ENCODE results near the gene CNIH2.

Gene CNIH2

DNA sequence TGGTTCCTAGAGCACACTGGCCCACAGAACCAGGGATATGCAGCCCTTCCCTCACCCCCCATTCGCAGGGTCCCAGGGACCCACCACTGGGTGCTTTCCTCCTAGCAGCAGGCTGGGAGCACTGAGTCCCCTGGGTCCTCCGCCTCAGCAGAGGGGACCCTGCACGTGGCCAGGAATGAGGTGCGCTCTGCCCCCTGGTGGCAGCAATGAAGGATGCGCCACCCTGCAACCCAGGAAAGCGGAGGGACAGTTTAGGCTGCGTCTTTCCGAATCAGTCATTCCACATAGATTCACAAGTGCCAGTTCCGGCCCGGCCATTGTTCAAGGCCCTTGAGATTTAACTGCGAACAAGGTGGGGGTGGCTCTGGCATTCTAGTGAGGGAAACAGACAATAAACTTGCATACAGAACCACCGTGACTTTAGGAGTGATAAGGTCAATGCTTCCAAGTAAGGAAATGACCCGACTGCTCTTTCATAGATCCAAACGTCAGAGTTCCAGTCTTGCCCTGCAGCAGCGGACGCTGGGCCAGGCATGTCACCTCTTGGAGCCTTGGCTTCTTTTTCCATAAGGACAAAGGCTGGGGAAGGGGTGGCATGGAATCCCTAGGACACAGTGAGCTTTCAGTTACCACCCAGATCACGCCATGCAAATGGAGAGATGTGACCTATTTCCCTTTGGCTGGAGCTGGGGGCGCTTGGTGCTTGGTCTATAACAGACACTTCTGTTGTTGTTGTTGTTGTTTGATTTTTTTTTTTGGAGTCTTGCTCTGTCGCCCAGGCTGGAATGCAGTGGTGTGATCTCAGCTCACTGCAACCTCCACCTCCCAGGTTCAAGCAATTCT is 50.5 kb downstream of the CNIH2 start:
- Mint-ChIP-seq H3K4me3 (peak overlapping the region; percentile 41), H3K9me3 (no peaks in the 10 kb centered on the region), H3K36me3 (ENCODE audit: low read depth) (no peaks in the 10 kb centered on the region), H3K4me1 (ENCODE audit: low read depth) (peaks cover 43% of the 10 kb centered on the region), H3K27me3 (no peaks in the 10 kb centered on the region), H3K27ac (peak overlapping the region; percentile 50)
- peak; percentile 91 for DNase-seq

DNA sequence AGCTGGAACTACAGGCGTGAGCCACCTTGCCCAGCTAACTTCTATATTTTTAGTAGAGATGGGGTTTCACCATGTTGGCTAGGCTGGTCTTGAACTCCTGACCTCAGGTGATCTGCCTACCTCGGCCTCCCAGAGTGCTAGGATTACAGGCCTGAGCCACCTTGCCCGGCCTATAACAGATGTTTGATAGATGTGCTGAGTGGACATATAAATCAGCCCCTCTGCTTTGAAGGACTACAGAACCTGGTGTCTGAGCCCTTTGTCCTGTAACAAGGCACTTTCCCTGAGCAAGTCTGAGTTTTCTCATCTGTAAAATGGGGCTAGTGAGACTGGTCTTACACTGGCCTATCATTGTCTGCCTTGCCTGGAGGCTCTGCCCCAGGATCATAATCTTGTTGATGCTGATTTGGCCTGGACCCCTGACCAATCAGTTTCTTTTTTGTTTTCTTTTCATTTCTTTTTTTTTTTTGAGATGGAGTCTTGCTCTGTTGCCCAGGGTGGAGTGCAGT is 51.2 kb downstream of the CNIH2 start:
- no peak overlapping the region for H3K27ac Mint-ChIP-seq
- no peaks in the 10 kb centered on the region for H3K27me3 Mint-ChIP-seq
- no peak for DNase-seq
- no peak overlapping the region for H3K4me3 Mint-ChIP-seq
- no peaks in the 10 kb centered on the region for H3K36me3 Mint-ChIP-seq (ENCODE audit: low read depth)
- peaks cover 40% of the 10 kb centered on the region for H3K4me1 Mint-ChIP-seq (ENCODE audit: low read depth)
- no peaks in the 10 kb centered on the region for H3K9me3 Mint-ChIP-seq

DNA sequence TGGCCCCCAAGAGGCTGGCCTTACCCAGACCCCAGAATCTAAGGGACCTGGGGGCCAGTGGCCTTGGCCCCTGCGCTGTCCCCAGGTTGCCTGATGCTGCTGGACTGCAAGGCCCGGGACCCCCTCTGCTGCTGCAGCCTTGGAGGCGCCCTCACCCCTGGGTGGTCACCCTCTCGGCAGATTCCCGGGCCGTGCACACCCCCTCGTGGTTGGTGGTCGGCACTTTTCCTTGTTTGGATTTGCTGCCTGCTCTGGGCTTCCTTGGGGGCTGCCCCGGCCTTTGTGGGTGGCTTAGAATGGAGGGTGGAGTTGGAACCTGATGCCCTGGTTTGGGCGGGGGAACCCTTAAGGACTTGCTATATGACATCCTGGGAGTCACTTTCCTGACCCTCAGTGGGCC is 53.0 kb downstream of the CNIH2 start:
- no peak for DNase-seq
- H3K27ac Mint-ChIP-seq = no peak overlapping the region
- peaks cover 32% of the 10 kb centered on the region for H3K4me1 Mint-ChIP-seq (ENCODE audit: low read depth)
- no peaks in the 10 kb centered on the region for H3K9me3 Mint-ChIP-seq
- no peak overlapping the region for H3K4me3 Mint-ChIP-seq
- H3K36me3 Mint-ChIP-seq (ENCODE audit: low read depth) = no peaks in the 10 kb centered on the region
- H3K27me3 Mint-ChIP-seq = no peaks in the 10 kb centered on the region

DNA sequence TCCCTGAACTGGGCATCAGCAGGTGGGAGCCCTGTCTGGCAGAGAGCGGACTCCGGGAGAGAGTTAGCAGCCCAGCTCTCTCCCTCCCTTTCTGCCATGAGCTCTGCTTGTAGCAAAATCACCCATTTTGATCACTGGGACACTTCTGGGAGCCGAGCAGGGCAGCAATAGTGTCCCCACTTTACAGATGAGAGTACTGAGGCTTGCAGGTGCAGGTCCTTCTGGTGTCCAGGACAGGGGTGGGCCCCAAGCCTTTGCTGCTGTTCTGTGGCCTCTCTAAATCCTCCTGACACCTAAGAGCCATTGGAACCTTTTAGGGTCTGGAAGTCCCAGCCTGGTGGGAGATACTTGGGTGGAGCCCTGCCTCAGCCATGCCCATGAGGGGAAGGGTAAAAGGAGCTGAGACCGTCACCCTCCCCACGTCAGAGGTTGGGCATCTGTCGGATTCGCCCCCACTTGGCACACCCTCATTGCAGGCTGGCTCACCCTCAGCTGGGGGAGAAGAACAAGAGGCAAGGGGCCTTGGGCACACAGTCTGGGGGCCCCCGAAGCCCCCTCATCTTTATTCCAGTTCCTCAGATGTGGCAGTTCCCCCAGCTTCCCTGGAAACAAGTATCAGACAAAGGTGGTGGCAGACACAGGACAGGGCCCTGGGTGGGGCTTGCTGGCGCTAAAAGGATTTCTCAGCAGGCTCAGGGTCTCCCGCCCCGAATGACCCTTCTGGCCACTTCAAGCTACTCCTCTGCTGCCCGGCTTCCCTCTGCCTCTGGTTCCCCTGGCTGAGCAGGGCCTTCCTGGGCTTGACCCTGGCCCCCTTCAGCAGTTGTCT is 53.8 kb downstream of the CNIH2 start:
- peaks cover 2% of the 10 kb centered on the region for H3K36me3 Mint-ChIP-seq (ENCODE audit: low read depth)
- no peak for DNase-seq
- H3K9me3 Mint-ChIP-seq = no peaks in the 10 kb centered on the region
- H3K27ac Mint-ChIP-seq = no peak overlapping the region
- H3K4me1 Mint-ChIP-seq (ENCODE audit: low read depth) = peaks cover 33% of the 10 kb centered on the region
- no peak overlapping the region for H3K4me3 Mint-ChIP-seq
- H3K27me3 Mint-ChIP-seq = no peaks in the 10 kb centered on the region

DNA sequence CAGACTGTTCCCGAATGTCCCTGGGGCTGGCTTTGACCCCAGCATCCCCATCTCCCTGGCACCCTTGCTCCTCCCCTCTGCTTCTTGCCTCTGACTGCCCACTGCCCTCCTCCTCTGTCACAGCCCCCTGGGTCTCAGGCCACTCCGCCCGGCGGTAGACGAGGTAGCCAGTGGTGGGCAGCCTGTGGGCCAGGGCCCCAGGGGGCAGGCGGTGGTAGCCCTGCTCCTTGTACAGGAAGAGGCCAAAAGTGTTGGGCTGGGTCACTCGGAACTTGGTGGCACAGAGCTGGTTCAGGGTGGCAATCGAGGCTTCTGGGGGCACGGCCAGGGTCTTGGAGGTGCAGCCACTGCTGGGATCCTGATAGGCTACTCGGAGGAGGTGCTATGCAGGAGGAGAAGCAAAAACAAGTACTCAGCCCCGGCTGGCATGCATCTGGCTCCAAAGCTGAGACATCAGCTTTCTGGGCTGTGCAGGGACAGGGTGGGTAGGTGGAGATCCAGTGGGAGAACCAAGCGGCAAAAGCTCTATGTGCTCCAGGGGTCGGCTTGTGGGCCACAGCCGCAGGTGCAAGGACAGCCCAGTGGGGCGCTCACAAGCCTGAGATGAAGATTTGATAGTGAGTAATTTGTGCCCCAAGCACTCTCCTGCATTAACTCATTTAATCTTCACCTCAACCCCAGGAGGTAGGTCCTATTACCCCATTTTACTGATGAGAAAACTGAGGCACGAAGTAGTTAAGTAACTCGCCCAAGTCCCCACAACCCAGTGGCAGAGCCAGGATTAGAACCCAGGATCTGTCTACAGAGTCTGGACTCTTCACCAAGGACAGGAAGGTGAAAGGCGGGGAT is 54.6 kb downstream of the CNIH2 start:
- Mint-ChIP-seq H3K27ac (no peak overlapping the region), H3K27me3 (no peaks in the 10 kb centered on the region), H3K9me3 (no peaks in the 10 kb centered on the region), H3K4me1 (ENCODE audit: low read depth) (peaks cover 34% of the 10 kb centered on the region), H3K36me3 (ENCODE audit: low read depth) (peaks cover 11% of the 10 kb centered on the region), H3K4me3 (no peak overlapping the region)
- no peak for DNase-seq

DNA sequence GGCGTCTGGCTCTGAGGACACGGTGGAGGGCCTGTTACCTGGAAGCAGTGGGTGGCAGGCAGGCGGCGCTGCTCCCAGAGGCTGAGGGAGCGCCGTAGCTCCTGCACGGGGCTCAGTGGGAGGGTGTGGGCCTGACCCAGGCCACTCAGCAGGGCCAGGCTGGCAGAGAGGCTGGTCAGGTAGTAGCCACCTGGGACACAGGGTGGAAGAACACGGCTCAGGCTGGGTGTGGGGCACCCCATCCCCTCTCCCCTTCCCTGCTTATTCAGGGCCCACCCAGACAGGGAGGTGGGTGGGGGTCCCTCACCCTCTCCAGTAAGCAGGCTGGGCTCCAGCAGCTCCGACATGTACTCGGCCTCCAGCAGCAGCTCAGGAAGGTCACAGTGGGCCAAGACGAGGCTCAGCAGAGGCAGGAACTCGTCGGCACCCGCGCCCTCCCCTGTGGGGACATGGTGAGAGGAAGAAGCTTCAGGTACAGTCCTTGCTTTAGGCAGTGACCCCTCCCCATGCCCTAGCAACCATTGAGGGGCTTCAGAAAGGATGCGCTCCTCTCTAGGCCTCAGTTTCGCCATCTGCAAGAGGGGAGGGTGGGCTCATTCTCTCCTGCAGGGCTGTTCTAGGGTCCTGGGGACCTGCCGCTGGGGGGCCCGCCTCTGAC is 55.4 kb downstream of the CNIH2 start:
- H3K36me3 Mint-ChIP-seq (ENCODE audit: low read depth) = peaks cover 15% of the 10 kb centered on the region
- peaks cover 31% of the 10 kb centered on the region for H3K4me1 Mint-ChIP-seq (ENCODE audit: low read depth)
- no peak for DNase-seq
- H3K27me3 Mint-ChIP-seq = no peaks in the 10 kb centered on the region
- no peak overlapping the region for H3K4me3 Mint-ChIP-seq
- H3K27ac Mint-ChIP-seq = no peak overlapping the region
- H3K9me3 Mint-ChIP-seq = no peaks in the 10 kb centered on the region

All from activated T-cell treated with anti-CD3 and anti-CD28 coated beads, Interleukin-2, amount 50 U/mL, for 24 hours (primary cell).